Large intestine (tissue), 3 donors: Measurements from ENCODE around the gene VIT. TPM values are rescaled to one million over a fixed set of nuclear protein-coding genes. Genes with fewer than 3 reads are reported as not detected.
"Not testable (repeated sequence)": the region's sequence is repeated elsewhere in the genome, so short reads cannot be mapped to it uniquely, and the experiment has no call there.

ENCODE experiments used
- DNase-seq, 2 donors: peaks; one replicate each; pipeline versions ENCODE4 v3.0.0 to v3.0.0-alpha.2; 2013
- H3K27ac ChIP-seq: one replicate; pipeline ENCODE4 v1.5.1; 2013; ENCODE audit warnings: low read length
- H3K27me3 ChIP-seq: 2 replicates; pipeline ENCODE4 v1.6.1; 2013; ENCODE audit warnings: low read length; ENCODE audit not compliant: control insufficient read depth, insufficient read depth
- H3K36me3 ChIP-seq: 2 replicates; pipeline ENCODE4 v1.6.1; 2013; ENCODE audit warnings: low read length; ENCODE audit not compliant: control insufficient read depth, insufficient read depth
- H3K4me1 ChIP-seq: one replicate; pipeline ENCODE4 v1.6.1; 2013; ENCODE audit warnings: low read length; ENCODE audit not compliant: control insufficient read depth, insufficient read depth
- H3K4me3 ChIP-seq: one replicate; pipeline ENCODE4 v1.5.1; 2013; ENCODE audit warnings: low read length
- H3K9me3 ChIP-seq: one replicate; pipeline ENCODE4 v1.6.1; 2013; ENCODE audit warnings: mild to moderate bottlenecking, low read depth, low read length, moderate library complexity; ENCODE audit not compliant: control insufficient read depth
- WGBS: methylation state at CpG from one replicate; pipeline ENCODE4 v1.1.5; 2013; ENCODE audit warnings: low lambda C conversion rate; ENCODE audit not compliant: insufficient coverage; 5-methylcytosine and 5-hydroxymethylcytosine counted together
- polyA plus RNA-seq: library from polyadenylated mRNA; unstranded; fragments of 120-200 nt; gene quantifications from one replicate; pipeline ENCODE4 v1.2.1, GENCODE V29; 2013

Gene VIT
- polyA plus RNA-seq, 1 donor = 0.13 TPM

DNA sequence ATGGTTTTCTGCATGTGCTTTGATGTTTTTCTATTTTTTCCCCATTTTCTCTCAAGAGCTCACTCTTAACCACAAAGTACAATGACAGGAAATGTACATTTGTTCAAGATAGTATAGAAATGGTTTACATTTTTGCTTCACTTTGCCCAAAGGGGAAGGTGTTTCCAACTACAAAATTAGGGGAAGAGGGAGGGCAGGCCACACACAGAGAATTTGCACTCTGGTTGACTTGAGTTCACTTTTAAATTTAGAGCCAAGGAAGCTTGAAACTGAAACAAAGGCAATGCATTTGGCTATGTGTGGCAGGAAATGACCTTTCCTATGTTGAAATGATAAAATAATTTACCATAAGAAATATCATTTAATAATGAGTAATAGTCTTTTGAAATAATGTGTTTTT is 19.1 kb upstream of the VIT start:
- H3K9me3 ChIP-seq = no peaks in the 10 kb centered on the region
- no peaks in the 10 kb centered on the region for H3K27me3 ChIP-seq
- H3K4me3 ChIP-seq = no peak overlapping the region
- H3K36me3 ChIP-seq = no peaks in the 10 kb centered on the region
- no peak overlapping the region for H3K27ac ChIP-seq
- H3K4me1 ChIP-seq = no peaks in the 10 kb centered on the region
- DNase-seq = no peak

DNA sequence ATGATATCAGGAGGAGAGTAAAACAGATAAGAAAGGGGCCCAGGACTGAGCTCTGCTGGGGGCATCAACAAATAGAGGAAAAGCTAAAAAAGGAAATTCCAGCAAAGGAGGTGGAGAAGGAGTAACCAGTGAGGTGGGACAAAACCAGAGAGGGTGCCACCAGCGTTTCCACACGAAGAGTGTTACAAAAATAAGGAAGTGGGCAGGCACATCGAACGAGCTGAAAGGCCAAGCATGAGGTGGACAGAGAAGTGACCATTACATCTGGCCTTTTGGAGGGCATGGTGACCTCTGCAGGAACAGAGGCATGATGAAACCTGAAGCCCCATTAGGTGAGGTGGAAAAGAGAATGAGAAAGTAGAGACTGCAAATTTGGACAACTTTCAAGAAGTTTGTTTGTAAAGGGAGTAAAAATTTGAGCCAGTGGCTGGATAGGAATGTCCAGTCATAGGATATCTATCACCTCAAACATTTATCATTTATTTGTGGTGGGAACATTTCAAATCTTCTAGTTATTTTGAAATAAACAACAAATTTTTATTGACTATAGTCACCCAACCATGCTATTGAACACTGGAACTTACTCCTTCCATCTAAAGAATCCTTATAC is 18.4 kb upstream of the VIT start:
- Histone ChIP-seq H3K4me1 (no peaks in the 10 kb centered on the region), H3K36me3 (no peaks in the 10 kb centered on the region), H3K9me3 (no peaks in the 10 kb centered on the region), H3K27me3 (no peaks in the 10 kb centered on the region), H3K27ac (no peak overlapping the region), H3K4me3 (no peak overlapping the region)
- no peak for DNase-seq
- WGBS = 92% methylated on average over 2 of the region's 4 CpGs

DNA sequence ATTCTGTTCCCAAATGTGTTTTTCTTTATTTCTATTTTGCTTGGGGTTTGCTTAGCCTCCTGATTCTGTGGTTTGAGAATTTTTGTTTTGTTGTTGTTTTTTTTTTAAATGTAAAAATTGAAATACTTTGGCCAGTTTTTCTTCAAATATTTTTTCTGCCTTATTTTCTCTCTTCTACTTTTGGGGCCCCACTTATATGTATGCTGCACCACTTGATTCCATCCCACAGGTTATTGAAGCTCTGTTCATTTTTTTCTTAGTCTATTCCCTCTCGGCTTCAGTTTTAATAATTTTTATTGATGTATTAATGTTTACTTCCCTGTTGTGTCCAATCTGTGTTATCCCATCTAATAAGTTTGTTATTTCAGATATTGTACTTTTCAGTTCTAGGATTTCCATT is 17.7 kb upstream of the VIT start:
- Histone ChIP-seq H3K4me1 (no peaks in the 10 kb centered on the region), H3K27me3 (no peaks in the 10 kb centered on the region), H3K27ac (no peak overlapping the region), H3K4me3 (no peak overlapping the region), H3K9me3 (no peaks in the 10 kb centered on the region), H3K36me3 (no peaks in the 10 kb centered on the region)
- WGBS = 100% methylated on average over 1 of the region's 1 CpG
- no peak for DNase-seq

DNA sequence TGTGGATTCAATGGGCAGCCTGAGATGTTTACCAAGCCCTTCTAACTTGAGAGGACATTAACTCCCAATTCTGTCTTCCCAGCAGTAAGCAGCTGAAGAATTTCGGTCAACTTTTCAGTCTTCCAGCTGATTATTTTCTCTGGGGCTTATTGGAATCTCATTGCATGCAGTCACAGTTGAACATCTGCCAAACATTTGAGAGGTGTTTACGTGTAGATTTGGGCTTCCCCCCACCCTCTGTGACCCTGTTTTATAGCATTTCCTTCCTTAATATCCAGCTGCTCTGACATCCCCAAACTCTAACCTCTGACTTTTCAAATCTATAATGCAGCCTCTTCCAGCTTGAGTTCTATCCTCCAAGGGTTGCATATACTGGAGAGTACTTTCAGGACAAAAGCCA is 16.5 kb upstream of the VIT start:
- H3K36me3 ChIP-seq = no peaks in the 10 kb centered on the region
- no peaks in the 10 kb centered on the region for H3K4me1 ChIP-seq
- no peaks in the 10 kb centered on the region for H3K9me3 ChIP-seq
- WGBS = no CpG with 5 or more reads among the region's 2 CpGs
- peak in 1 of 2 donors; percentile 17 for DNase-seq
- H3K27me3 ChIP-seq = no peaks in the 10 kb centered on the region
- no peak overlapping the region for H3K27ac ChIP-seq
- H3K4me3 ChIP-seq = no peak overlapping the region

- no peaks in the 10 kb centered on the region for H3K36me3 ChIP-seq
- no peaks in the 10 kb centered on the region for H3K4me1 ChIP-seq
- H3K9me3 ChIP-seq = no peaks in the 10 kb centered on the region
- no CpG with 5 or more reads among the region's 6 CpGs for WGBS
- no peaks in the 10 kb centered on the region for H3K27me3 ChIP-seq
- no peak overlapping the region for H3K4me3 ChIP-seq
- no peak overlapping the region for H3K27ac ChIP-seq
- DNase-seq = no peak
These were observed 13.9 kb upstream of the VIT start for GRCh38 chr2:36682562-36682961.

GRCh38 chr2:36683002-36683401 is 13.5 kb upstream of the VIT start:
- no peak overlapping the region for H3K4me3 ChIP-seq
- H3K9me3 ChIP-seq = no peaks in the 10 kb centered on the region
- no peak for DNase-seq
- 100% methylated on average over 1 of the region's 2 CpGs for WGBS
- H3K27me3 ChIP-seq = no peaks in the 10 kb centered on the region
- H3K4me1 ChIP-seq = no peaks in the 10 kb centered on the region
- H3K27ac ChIP-seq = no peak overlapping the region
- no peaks in the 10 kb centered on the region for H3K36me3 ChIP-seq

- H3K4me1 ChIP-seq, H3K36me3 ChIP-seq, H3K9me3 ChIP-seq, H3K27ac ChIP-seq, DNase-seq, H3K4me3 ChIP-seq, H3K27me3 ChIP-seq: not testable (repeated sequence)
- WGBS = no CpG with 5 or more reads among the region's 30 CpGs
These were observed 8.2 kb upstream of the VIT start for GRCh38 chr2:36688291-36688690.

DNA sequence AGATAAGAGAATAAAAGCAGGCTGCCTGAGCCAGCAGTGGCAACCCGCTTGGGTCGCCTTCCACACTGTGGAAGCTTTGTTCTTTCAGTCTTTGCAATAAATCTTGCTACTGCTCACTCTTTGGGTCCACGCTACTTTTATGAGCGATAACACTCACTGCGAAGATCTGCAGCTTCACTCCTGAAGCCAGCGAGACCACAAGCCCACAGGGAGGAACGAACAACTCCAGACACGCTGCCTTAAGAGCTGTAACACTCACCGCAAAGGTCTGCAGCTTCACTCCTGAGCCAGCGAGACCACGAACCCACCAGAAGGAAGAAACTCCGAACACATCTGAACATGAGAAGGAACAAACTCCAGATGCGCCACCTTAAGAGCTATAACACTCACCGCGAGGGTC is 7.5 kb upstream of the VIT start:
- not testable (repeated sequence) for H3K9me3 ChIP-seq, H3K36me3 ChIP-seq, H3K4me3 ChIP-seq, H3K27ac ChIP-seq, H3K27me3 ChIP-seq, DNase-seq, H3K4me1 ChIP-seq
- WGBS = 90% methylated on average over 2 of the region's 15 CpGs

GRCh38 chr2:36692121-36692520 is 4.4 kb upstream of the VIT start:
- 0% methylated on average over 1 of the region's 2 CpGs for WGBS

DNA sequence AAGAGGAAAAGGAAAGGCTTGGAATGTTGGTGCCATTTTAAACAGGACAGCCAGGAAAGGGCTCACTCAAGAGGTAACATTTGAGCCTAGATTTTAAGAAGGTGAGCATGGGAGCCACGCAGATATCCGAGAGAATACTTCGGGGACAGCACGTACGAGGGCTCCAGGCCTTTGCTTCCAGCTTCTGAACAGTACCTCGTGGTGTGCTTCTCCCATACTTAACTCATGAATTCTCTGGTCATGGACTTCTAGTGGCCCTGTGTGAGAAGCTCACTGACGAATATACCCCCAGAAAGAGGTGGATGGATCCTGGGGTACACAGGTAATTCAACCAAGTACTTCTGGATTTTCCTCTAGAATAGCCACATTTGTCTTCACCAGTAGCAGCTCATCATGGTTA is 2.7 kb upstream of the VIT start:
- Histone ChIP-seq H3K27me3 (no peaks in the 10 kb centered on the region), H3K36me3 (no peaks in the 10 kb centered on the region), H3K4me3 (no peak overlapping the region), H3K27ac (no peak overlapping the region), H3K9me3 (no peaks in the 10 kb centered on the region), H3K4me1 (no peaks in the 10 kb centered on the region)
- DNase-seq = no peak
- WGBS = 100% methylated on average over 3 of the region's 7 CpGs

More at GRCh38 chr2:36692121-36692520, 4.4 kb upstream of the VIT start:
- no peaks in the 10 kb centered on the region for H3K4me1 ChIP-seq
- no peak overlapping the region for H3K4me3 ChIP-seq
- no peaks in the 10 kb centered on the region for H3K9me3 ChIP-seq
- H3K36me3 ChIP-seq = no peaks in the 10 kb centered on the region
- no peak for DNase-seq
- H3K27me3 ChIP-seq = no peaks in the 10 kb centered on the region
- H3K27ac ChIP-seq = no peak overlapping the region

DNA sequence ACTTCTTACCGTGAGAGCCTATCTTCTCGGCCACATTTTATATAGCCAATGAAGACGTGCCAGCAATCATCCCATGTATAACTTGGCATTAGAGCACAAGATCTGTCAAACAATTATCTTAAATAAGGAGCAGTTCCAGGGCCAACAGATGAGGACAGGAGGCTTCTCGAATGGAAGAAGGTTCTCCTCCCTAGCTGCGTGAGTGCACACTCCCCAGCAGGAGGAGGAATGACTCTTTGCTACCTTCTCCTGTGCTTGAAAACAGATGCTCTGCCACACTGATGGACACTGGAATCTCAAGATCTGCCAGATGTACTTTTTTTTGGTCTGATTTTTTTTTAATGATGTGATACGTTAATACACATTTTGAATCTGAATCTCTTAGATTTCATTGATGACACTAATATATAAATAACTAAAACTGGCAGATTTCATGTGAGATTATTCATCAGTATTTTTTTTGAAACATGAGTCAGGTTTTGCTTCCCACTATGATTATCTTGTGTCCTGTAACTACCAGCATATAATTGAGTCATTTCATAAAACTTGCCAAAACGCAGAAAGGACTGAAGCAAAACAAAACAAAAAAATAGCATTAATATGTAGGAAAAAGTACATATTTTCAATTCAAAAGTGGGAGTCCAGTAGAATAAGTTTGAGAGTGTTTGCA is 626 bp upstream of the VIT start:
- Histone ChIP-seq H3K4me1 (no peaks in the 10 kb centered on the region), H3K36me3 (no peaks in the 10 kb centered on the region), H3K27ac (no peak overlapping the region), H3K9me3 (no peaks in the 10 kb centered on the region), H3K4me3 (no peak overlapping the region), H3K27me3 (no peaks in the 10 kb centered on the region)
- 82% methylated on average over 2 of the region's 7 CpGs for WGBS
- no peak for DNase-seq
